Keratinocyte (primary cell): Measurements from ENCODE around the gene NBL1. TPM values are rescaled to one million over a fixed set of nuclear protein-coding genes. Genes with fewer than 3 reads are reported as not detected.
A peak's percentile ranks its signal among the peaks of the same experiment; 100 is the strongest.

Experiments
- DNase-seq: peaks from one replicate; pipeline ENCODE4 v3.0.0-alpha.2; 2011; ENCODE audit warnings: low read depth, missing footprints, low spot score
- FAIRE-seq: peaks from 2 replicates; lab custom pipeline; 2011; peaks lifted over from hg19 to GRCh38; lab: Jason Lieb, UNC
- H2AFZ ChIP-seq: 2 replicates; pipeline ENCODE4 v1.6.0; 2012; ENCODE audit warnings: low read length, control low read depth, inconsistent platforms; ENCODE audit not compliant: control insufficient read depth
- H3K27ac ChIP-seq: 2 replicates; pipeline ENCODE4 v1.5.1; 2011; ENCODE audit warnings: low read length; ENCODE audit not compliant: control insufficient read depth, insufficient read depth
- H3K27me3 ChIP-seq: 3 replicates; pipeline ENCODE4 v1.6.0; 2011; ENCODE audit warnings: low read length; ENCODE audit not compliant: control insufficient read depth, insufficient read depth; ENCODE audit errors: extremely low read depth
- H3K36me3 ChIP-seq, 2 experiments: 2 replicates in 1 of 2; 3 replicates in 1 of 2; pipeline ENCODE4 v1.5.1; 2011; ENCODE audit warnings: low read length in 2 of 2, mild to moderate bottlenecking in 1 of 2; ENCODE audit not compliant: control insufficient read depth in 2 of 2, insufficient read depth in 2 of 2; ENCODE audit errors: extremely low read depth in 1 of 2
- H3K4me1 ChIP-seq: 3 replicates; pipeline ENCODE4 v1.5.1; 2011; ENCODE audit warnings: low read length; ENCODE audit not compliant: control insufficient read depth, insufficient read depth; ENCODE audit errors: extremely low read depth
- H3K4me2 ChIP-seq: 3 replicates; pipeline ENCODE4 v1.6.0; 2011; ENCODE audit warnings: low read depth, low read length; ENCODE audit not compliant: control insufficient read depth, insufficient read depth; ENCODE audit errors: extremely low read depth
- H3K4me3 ChIP-seq, 3 experiments: fragments of 200-600 bp in 1 of 3; sonication (generic) in 1 of 3; 2 replicates in 2 of 3; 3 replicates in 1 of 3; pipeline ENCODE4 v1.5.1; 2011 to 2016; ENCODE audit warnings: low read length in 3 of 3, mild to moderate bottlenecking in 3 of 3, control low read depth in 2 of 3, inconsistent platforms in 1 of 3, low read depth in 1 of 3, mixed read lengths in 1 of 3, mixed run types in 1 of 3, moderate library complexity in 1 of 3; ENCODE audit not compliant: control insufficient read depth in 2 of 3, insufficient read depth in 2 of 3; ENCODE audit errors: extremely low read depth in 1 of 3
- H3K79me2 ChIP-seq: 2 replicates; pipeline ENCODE4 v1.6.0; 2012; ENCODE audit warnings: low read length; ENCODE audit not compliant: control insufficient read depth, insufficient read depth
- H3K9ac ChIP-seq: 3 replicates; pipeline ENCODE4 v1.6.0; 2011; ENCODE audit warnings: low read length; ENCODE audit not compliant: control insufficient read depth, insufficient read depth; ENCODE audit errors: extremely low read depth
- H3K9me1 ChIP-seq: 3 replicates; pipeline ENCODE4 v1.6.0; 2011; ENCODE audit warnings: low read length; ENCODE audit not compliant: control insufficient read depth, insufficient read depth; ENCODE audit errors: extremely low read depth
- H3K9me3 ChIP-seq: 2 replicates; pipeline ENCODE4 v1.5.1; 2012; ENCODE audit warnings: low read depth, low read length; ENCODE audit not compliant: control insufficient read depth
- H4K20me1 ChIP-seq: 3 replicates; pipeline ENCODE4 v1.6.0; 2011; ENCODE audit warnings: low read length; ENCODE audit not compliant: control insufficient read depth, insufficient read depth; ENCODE audit errors: extremely low read depth
- EZH2 ChIP-seq: IDR thresholded peaks from one replicate; pipeline ENCODE4 v1.6.1; 2012; ENCODE audit warnings: inconsistent platforms, mild to moderate bottlenecking, low read length, moderate library complexity
- dilution Hi-C: fragments of 300-500 bp; cut with MboI; formaldehyde crosslinking; loops from one replicate; pipeline ENCODE4 v1.7.0; 2020; ENCODE audit warnings: low sequenced_read_pairs; ENCODE audit not compliant: extremely low pct_ligation_motif_present
- polyA plus RNA-seq, 5 experiments: library from polyadenylated mRNA; depleted of rRNA in 3 of 5; stranded (reverse) in 3 of 5; stranded (forward) in 1 of 5; unstranded in 1 of 5; fragments of >200 nt; gene quantifications; 1 replicate in 1 of 5; 2 replicates in 3 of 5; 3 replicates in 1 of 5; pipeline versions ENCODE4 v1.2.1 to v1.2.3, GENCODE V29; 2011 to 2012; ENCODE audit warnings: missing spikeins in 2 of 5, low read depth in 1 of 5, low replicate concordance in 1 of 5
- TF ChIP-seq, protein P1 (sequence below), 3 experiments: IDR thresholded peaks in 1 of 3; conservative IDR thresholded peaks in 1 of 3; optimal IDR thresholded peaks in 1 of 3; 2 replicates in 2 of 3; 3 replicates in 1 of 3; pipeline versions ENCODE3 to v1.5.1; 2011; ENCODE audit warnings: low read length in 3 of 3, mild to moderate bottlenecking in 3 of 3, moderate library complexity in 2 of 3, control low read depth in 1 of 3, inconsistent platforms in 1 of 3; ENCODE audit not compliant: insufficient read depth in 2 of 3; ENCODE audit errors: extremely low read depth in 1 of 3

Gene NBL1
- polyA plus RNA-seq, 1 donor (not counting 4 experiments of a cell fraction or from before 2014, with no cell fraction given) = 74.5 TPM

DNA sequence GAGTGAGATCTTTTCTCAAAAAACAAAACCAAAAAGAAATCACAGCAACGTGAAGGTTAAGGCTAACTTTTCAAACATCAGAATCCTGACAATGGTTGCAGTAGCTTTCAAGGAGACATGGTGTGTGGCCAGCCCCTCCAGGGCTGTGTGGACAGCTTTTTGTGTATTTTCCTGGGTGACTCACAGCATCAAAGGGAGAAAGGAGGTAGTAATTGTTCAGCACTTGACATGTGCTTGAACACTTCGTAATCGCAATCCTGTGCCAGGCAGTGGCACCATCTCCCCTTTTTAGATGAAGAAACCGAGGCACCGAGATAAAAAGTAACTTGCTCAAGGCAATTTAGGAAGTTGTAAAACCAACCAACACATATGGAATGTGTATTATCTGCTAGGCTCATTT is 10.3 kb downstream of the NBL1 start:
- H3K4me3 ChIP-seq = no peak overlapping the region

DNA sequence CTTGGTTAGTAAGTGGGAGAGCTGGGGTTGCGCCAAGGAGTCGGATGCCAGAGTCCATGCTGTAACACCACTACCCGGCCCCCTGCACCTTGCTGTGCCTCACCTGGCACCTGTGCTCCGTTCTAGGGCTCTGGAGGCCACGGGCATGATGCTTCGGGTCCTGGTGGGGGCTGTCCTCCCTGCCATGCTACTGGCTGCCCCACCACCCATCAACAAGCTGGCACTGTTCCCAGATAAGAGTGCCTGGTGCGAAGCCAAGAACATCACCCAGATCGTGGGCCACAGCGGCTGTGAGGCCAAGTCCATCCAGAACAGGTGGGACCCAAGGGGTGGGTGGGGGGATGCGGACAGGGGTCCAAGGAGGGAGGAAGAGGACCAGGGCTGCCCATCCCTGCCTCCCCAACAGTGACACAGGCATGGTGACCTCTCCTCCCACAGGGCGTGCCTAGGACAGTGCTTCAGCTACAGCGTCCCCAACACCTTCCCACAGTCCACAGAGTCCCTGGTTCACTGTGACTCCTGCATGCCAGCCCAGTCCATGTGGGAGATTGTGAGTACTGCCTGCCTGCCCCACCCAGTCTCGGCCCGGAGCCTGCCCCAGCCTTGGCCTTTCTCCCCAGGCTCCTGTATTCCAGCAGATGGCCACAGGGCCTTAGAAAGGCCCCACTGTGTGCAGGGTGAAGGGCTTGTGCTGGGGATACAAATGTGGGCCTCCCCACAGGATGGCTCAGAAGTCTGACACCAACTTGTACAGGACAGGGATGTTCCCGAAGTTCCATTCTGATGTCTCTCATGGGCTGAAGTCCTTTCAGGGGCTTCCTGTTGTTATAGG is 11.0 kb downstream of the NBL1 start:
- Histone ChIP-seq H3K4me3 (no peak overlapping the region), H2AFZ (no peak overlapping the region), H3K4me1 (peaks cover 30% of the 10 kb centered on the region), H3K27me3 (no peaks in the 10 kb centered on the region), H3K9ac (no peak overlapping the region), H4K20me1 (no peaks in the 10 kb centered on the region), H3K79me2 (peaks cover 20% of the 10 kb centered on the region), H3K9me3 (no peaks in the 10 kb centered on the region), H3K4me2 (no peak overlapping the region), H3K36me3 (peaks cover 3 to 11% of the 10 kb centered on the region in 2 experiments), H3K9me1 (peaks cover 2% of the 10 kb centered on the region), H3K27ac (no peak overlapping the region)
- FAIRE-seq (no peak), DNase-seq (no peak)
- TF ChIP-seq EZH2 = no peak
- TF ChIP-seq, protein P1, sequence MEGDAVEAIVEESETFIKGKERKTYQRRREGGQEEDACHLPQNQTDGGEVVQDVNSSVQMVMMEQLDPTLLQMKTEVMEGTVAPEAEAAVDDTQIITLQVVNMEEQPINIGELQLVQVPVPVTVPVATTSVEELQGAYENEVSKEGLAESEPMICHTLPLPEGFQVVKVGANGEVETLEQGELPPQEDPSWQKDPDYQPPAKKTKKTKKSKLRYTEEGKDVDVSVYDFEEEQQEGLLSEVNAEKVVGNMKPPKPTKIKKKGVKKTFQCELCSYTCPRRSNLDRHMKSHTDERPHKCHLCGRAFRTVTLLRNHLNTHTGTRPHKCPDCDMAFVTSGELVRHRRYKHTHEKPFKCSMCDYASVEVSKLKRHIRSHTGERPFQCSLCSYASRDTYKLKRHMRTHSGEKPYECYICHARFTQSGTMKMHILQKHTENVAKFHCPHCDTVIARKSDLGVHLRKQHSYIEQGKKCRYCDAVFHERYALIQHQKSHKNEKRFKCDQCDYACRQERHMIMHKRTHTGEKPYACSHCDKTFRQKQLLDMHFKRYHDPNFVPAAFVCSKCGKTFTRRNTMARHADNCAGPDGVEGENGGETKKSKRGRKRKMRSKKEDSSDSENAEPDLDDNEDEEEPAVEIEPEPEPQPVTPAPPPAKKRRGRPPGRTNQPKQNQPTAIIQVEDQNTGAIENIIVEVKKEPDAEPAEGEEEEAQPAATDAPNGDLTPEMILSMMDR (optimal IDR thresholded peaks at IDR 0.05 in 1 of 3, IDR thresholded peaks at IDR 0.05 in 1 of 3, conservative IDR thresholded peaks at IDR 0.05 in 1 of 3; ENCODE audit: extremely low read depth in 1 of 3, insufficient read depth in 2 of 3, low read length in 3 of 3) = no peak
- dilution Hi-C loops = no loop called here

More for the DNA sequence above, 10.3 kb downstream of the NBL1 start:
- TF ChIP-seq, protein P1 (optimal IDR thresholded peaks at IDR 0.05 in 1 of 3, IDR thresholded peaks at IDR 0.05 in 1 of 3, conservative IDR thresholded peaks at IDR 0.05 in 1 of 3; ENCODE audit: extremely low read depth in 1 of 3, insufficient read depth in 2 of 3, low read length in 3 of 3) = no peak
- no peak for TF ChIP-seq EZH2
- Histone ChIP-seq H4K20me1 (no peaks in the 10 kb centered on the region), H3K79me2 (peaks cover 26% of the 10 kb centered on the region), H3K4me1 (peaks cover 29% of the 10 kb centered on the region), H3K36me3 (peaks cover 3 to 11% of the 10 kb centered on the region in 2 experiments), H3K9me1 (peaks cover 2% of the 10 kb centered on the region), H3K4me2 (no peak overlapping the region), H3K9ac (no peak overlapping the region), H2AFZ (no peak overlapping the region), H3K9me3 (no peaks in the 10 kb centered on the region), H3K27ac (no peak overlapping the region), H3K27me3 (no peaks in the 10 kb centered on the region)
- peak; percentile 55 for FAIRE-seq
- no peak for DNase-seq
- dilution Hi-C loops = no loop called here
